ENCODE data around the gene TSPAN17. TPM values are rescaled to one million over a fixed set of nuclear protein-coding genes. Genes with fewer than 3 reads are reported as not detected.
A peak's percentile ranks its signal among the peaks of the same experiment; 100 is the strongest.

Gene TSPAN17
- total RNA-seq, 1 experiment from 2014 or later = 23.3 TPM

- intact Hi-C loops (cut with micrococcal nuclease; ENCODE audit: unreplicated experiment) = no loop called here
- no peak for DNase-seq (ENCODE audit: low spot score)
- H3K27me3 ChIP-seq (replicated peaks; ENCODE audit: insufficient read depth, low read depth, low read length, poor library complexity) = no peaks in the 10 kb centered on the region
- H3K4me3 ChIP-seq (ENCODE audit: low read depth, low read length, poor library complexity, severe bottlenecking) = no peak overlapping the region
- no peaks in the 10 kb centered on the region for H3K36me3 ChIP-seq (ENCODE audit: insufficient read depth, low read length, poor library complexity, severe bottlenecking)
- ChIA-PET CTCF (interaction anchor here (1.0 kb wide), 1 partner anchor 13 kb away, joined by 4 read pairs; no protein-coding TSS in a partner anchor), POLR2A (ENCODE audit: low non-redundant PET) (no interaction called here)
- no peak overlapping the region for H3K27ac ChIP-seq (ENCODE audit: low read depth, low read length, poor library complexity, severe bottlenecking)
- H3K4me1 ChIP-seq (ENCODE audit: insufficient read depth, low read length, poor library complexity, severe bottlenecking) = peaks cover 15% of the 10 kb centered on the region
- BruUV-seq (replicated peaks) = no TSS peak
- TF ChIP-seq CTCF (conservative IDR thresholded peaks at IDR 0.05; ENCODE audit: low read depth, low read length) (no peak), EZH2 (IDR thresholded peaks at IDR 0.05; ENCODE audit: borderline replicate concordance, low read depth, low read length, poor library complexity, severe bottlenecking) (no peak)
- no peaks in the 10 kb centered on the region for H3K9me3 ChIP-seq (ENCODE audit: low read depth, low read length, poor library complexity, severe bottlenecking)
Measured at GRCh38 chr5:176673651-176674583, 26.6 kb downstream of the TSPAN17 start.

GRCh38 chr5:176674799-176675198 lies 27.5 kb downstream of the TSPAN17 start:
- H3K4me3 ChIP-seq (ENCODE audit: low read depth, low read length, poor library complexity, severe bottlenecking) = no peak overlapping the region
- ChIA-PET CTCF (interaction anchor here (0.7 kb wide), 1 partner anchor 357 kb away, joined by 3 read pairs; no protein-coding TSS in a partner anchor), POLR2A (ENCODE audit: low non-redundant PET) (interaction anchor here (0.6 kb wide), 1 partner anchor 267 kb away, joined by 3 read pairs; no protein-coding TSS in a partner anchor)
- TF ChIP-seq EZH2 (IDR thresholded peaks at IDR 0.05; ENCODE audit: borderline replicate concordance, low read depth, low read length, poor library complexity, severe bottlenecking) = no peak
- no peak for TF ChIP-seq CTCF (conservative IDR thresholded peaks at IDR 0.05; ENCODE audit: low read depth, low read length)
- H3K27ac ChIP-seq (ENCODE audit: low read depth, low read length, poor library complexity, severe bottlenecking) = no peak overlapping the region
- intact Hi-C loops (cut with micrococcal nuclease; ENCODE audit: unreplicated experiment) = no loop called here
- H3K27me3 ChIP-seq (replicated peaks; ENCODE audit: insufficient read depth, low read depth, low read length, poor library complexity) = no peaks in the 10 kb centered on the region
- no peaks in the 10 kb centered on the region for H3K9me3 ChIP-seq (ENCODE audit: low read depth, low read length, poor library complexity, severe bottlenecking)
- no peak for DNase-seq (ENCODE audit: low spot score)
- H3K4me1 ChIP-seq (ENCODE audit: insufficient read depth, low read length, poor library complexity, severe bottlenecking) = peaks cover 15% of the 10 kb centered on the region
- H3K36me3 ChIP-seq (ENCODE audit: insufficient read depth, low read length, poor library complexity, severe bottlenecking) = no peaks in the 10 kb centered on the region
- no TSS peak for BruUV-seq (replicated peaks)

- Histone ChIP-seq H3K4me1 (ENCODE audit: insufficient read depth, low read length, poor library complexity, severe bottlenecking) (peaks cover 15% of the 10 kb centered on the region), H3K36me3 (ENCODE audit: insufficient read depth, low read length, poor library complexity, severe bottlenecking) (no peaks in the 10 kb centered on the region), H3K27ac (ENCODE audit: low read depth, low read length, poor library complexity, severe bottlenecking) (peak overlapping the region; percentile 19), H3K9me3 (ENCODE audit: low read depth, low read length, poor library complexity, severe bottlenecking) (no peaks in the 10 kb centered on the region), H3K4me3 (ENCODE audit: low read depth, low read length, poor library complexity, severe bottlenecking) (no peak overlapping the region), H3K27me3 (replicated peaks; ENCODE audit: insufficient read depth, low read depth, low read length, poor library complexity) (no peaks in the 10 kb centered on the region)
- intact Hi-C loops (cut with micrococcal nuclease; ENCODE audit: unreplicated experiment) = no loop called here
- ChIA-PET POLR2A (ENCODE audit: low non-redundant PET) (no interaction called here), CTCF (interaction anchor here (0.7 kb wide), 1 partner anchor 356 kb away, joined by 3 read pairs; no protein-coding TSS in a partner anchor)
- peak; percentile 50 for DNase-seq (ENCODE audit: low spot score)
- no TSS peak for BruUV-seq (replicated peaks)
- no peak for TF ChIP-seq EZH2 (IDR thresholded peaks at IDR 0.05; ENCODE audit: borderline replicate concordance, low read depth, low read length, poor library complexity, severe bottlenecking)
- peak; percentile 57 for TF ChIP-seq CTCF (conservative IDR thresholded peaks at IDR 0.05; ENCODE audit: low read depth, low read length)
Measured at GRCh38 chr5:176675676-176676360, 28.5 kb downstream of the TSPAN17 start.

All from A673 (cell line).